ENCODE data around the gene EXOSC3.

DNA sequence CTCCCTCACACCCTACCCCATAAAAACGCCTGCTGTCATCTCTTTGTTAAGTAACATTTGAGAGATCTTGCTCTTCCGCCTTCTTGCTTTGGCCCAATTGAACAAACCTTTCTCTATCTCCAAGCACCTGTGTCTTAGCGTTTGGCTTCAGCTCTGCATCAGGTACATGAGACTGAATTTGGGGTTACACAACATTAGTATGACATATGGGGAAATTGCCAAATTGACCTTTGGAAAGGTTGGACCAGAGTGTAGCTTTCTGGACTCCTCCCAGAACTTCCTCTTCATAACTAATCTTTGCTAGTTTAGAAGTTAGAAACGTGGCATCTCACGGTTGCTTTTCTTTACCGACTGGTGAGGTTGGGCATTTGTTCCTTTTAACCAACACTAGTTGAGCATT is 3.5 kb upstream of the EXOSC3 start:
- no peak for TF ChIP-seq MXI1 (IDR thresholded peaks at IDR 0.05; ENCODE audit: borderline replicate concordance, low read depth, low read length)
- TF ChIP-seq ZNF24 (IDR thresholded peaks at IDR 0.05) = no peak
- TF ChIP-seq ZKSCAN1 (IDR thresholded peaks at IDR 0.05; ENCODE audit: low read length) = no peak
- TF ChIP-seq, protein P1, sequence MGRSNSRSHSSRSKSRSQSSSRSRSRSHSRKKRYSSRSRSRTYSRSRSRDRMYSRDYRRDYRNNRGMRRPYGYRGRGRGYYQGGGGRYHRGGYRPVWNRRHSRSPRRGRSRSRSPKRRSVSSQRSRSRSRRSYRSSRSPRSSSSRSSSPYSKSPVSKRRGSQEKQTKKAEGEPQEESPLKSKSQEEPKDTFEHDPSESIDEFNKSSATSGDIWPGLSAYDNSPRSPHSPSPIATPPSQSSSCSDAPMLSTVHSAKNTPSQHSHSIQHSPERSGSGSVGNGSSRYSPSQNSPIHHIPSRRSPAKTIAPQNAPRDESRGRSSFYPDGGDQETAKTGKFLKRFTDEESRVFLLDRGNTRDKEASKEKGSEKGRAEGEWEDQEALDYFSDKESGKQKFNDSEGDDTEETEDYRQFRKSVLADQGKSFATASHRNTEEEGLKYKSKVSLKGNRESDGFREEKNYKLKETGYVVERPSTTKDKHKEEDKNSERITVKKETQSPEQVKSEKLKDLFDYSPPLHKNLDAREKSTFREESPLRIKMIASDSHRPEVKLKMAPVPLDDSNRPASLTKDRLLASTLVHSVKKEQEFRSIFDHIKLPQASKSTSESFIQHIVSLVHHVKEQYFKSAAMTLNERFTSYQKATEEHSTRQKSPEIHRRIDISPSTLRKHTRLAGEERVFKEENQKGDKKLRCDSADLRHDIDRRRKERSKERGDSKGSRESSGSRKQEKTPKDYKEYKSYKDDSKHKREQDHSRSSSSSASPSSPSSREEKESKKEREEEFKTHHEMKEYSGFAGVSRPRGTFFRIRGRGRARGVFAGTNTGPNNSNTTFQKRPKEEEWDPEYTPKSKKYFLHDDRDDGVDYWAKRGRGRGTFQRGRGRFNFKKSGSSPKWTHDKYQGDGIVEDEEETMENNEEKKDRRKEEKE (IDR thresholded peaks at IDR 0.05) = no peak
- TF ChIP-seq TBX3 (IDR thresholded peaks at IDR 0.05; ENCODE audit: borderline replicate concordance) = no peak
- TF ChIP-seq, protein P2, sequence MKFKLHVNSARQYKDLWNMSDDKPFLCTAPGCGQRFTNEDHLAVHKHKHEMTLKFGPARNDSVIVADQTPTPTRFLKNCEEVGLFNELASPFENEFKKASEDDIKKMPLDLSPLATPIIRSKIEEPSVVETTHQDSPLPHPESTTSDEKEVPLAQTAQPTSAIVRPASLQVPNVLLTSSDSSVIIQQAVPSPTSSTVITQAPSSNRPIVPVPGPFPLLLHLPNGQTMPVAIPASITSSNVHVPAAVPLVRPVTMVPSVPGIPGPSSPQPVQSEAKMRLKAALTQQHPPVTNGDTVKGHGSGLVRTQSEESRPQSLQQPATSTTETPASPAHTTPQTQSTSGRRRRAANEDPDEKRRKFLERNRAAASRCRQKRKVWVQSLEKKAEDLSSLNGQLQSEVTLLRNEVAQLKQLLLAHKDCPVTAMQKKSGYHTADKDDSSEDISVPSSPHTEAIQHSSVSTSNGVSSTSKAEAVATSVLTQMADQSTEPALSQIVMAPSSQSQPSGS (CRISPR knock-in tag; IDR thresholded peaks at IDR 0.05) = no peak
- no peak for TF ChIP-seq SNRNP70 (IDR thresholded peaks at IDR 0.05; ENCODE audit: low read depth, low read length)
- no peak for TF ChIP-seq ZNF292 (CRISPR knock-in tag; IDR thresholded peaks at IDR 0.05; ENCODE audit: borderline replicate concordance, low read depth)
- no peak for TF ChIP-seq PCBP2 (optimal IDR thresholded peaks at IDR 0.05; ENCODE audit: low read depth, low read length, poor library complexity, severe bottlenecking)
- TF ChIP-seq, protein P3, sequence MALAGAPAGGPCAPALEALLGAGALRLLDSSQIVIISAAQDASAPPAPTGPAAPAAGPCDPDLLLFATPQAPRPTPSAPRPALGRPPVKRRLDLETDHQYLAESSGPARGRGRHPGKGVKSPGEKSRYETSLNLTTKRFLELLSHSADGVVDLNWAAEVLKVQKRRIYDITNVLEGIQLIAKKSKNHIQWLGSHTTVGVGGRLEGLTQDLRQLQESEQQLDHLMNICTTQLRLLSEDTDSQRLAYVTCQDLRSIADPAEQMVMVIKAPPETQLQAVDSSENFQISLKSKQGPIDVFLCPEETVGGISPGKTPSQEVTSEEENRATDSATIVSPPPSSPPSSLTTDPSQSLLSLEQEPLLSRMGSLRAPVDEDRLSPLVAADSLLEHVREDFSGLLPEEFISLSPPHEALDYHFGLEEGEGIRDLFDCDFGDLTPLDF (CRISPR knock-in tag; IDR thresholded peaks at IDR 0.05) = no peak
- no peak for TF ChIP-seq JUN (CRISPR knock-in tag; IDR thresholded peaks at IDR 0.05)
- TF ChIP-seq ZNF782 (CRISPR knock-in tag; IDR thresholded peaks at IDR 0.05; ENCODE audit: borderline replicate concordance) = no peak
- no peak for TF ChIP-seq YY1 (IDR thresholded peaks at IDR 0.05; ENCODE audit: insufficient read depth, insufficient replicate concordance, low read depth, low read length)
- no peak for TF ChIP-seq NFE2L1 (CRISPR knock-in tag; IDR thresholded peaks at IDR 0.05; ENCODE audit: borderline replicate concordance)
